A549 (cell line): Measurements from ENCODE around the gene NDUFS2. TPM values are rescaled to one million over a fixed set of nuclear protein-coding genes. Genes with fewer than 3 reads are reported as not detected.

ENCODE experiments used
- ATAC-seq, 2 experiments: fragments of 200-7000 bp in 1 of 2; fragments of >200 bp in 1 of 2; cut with Nextera tagmentation in 1 of 2; cut with Tn5 transposase in 1 of 2; 3 replicates each; pipeline versions ENCODE4 v1.8.0 to v1.9.1; 2018 to 2020; ENCODE audit warnings: mild to moderate bottlenecking in 1 of 2, moderate library complexity in 1 of 2
- CTCF ChIA-PET: fragments of 300-600 bp; sonication (Branson Sonifier 250); formaldehyde crosslinking; extraction: SDS; loops from one replicate; lab custom pipeline; 2021; ENCODE audit warnings: antibody characterized with exemption, inconsistent platforms; lab: Yijun Ruan, JAX
- POLR2A ChIA-PET: fragments of 350-600 bp; formaldehyde crosslinking; extraction: SDS; loops from one replicate; lab custom pipeline; 2021; ENCODE audit warnings: antibody characterized with exemption, inconsistent platforms; lab: Yijun Ruan, JAX
- DNase-seq, 2 experiments: peaks; one replicate each; pipeline versions ENCODE4 v3.0.0 to v3.0.0-alpha.2; 2011 to 2016; ENCODE audit warnings: low read depth in 1 of 2, low spot score in 1 of 2
- FAIRE-seq: peaks from 2 replicates; lab custom pipeline; 2011; peaks lifted over from hg19 to GRCh38; lab: Jason Lieb, UNC
- H3K27ac ChIP-seq, 2 experiments: fragments of >200 bp; sonication (Bioruptor Twin); formaldehyde crosslinking; 3 replicates each; pipeline ENCODE4 v1.5.1; 2016 to 2017
- H3K4me1 ChIP-seq: fragments of >200 bp; sonication (Bioruptor Twin); formaldehyde crosslinking; 3 replicates; pipeline ENCODE4 v1.6.1; 2016
- H3K4me2 ChIP-seq: fragments of >200 bp; sonication (Bioruptor Twin); formaldehyde crosslinking; 3 replicates; pipeline ENCODE4 v1.6.1; 2016
- H3K4me3 ChIP-seq: fragments of >200 bp; sonication (Bioruptor Twin); formaldehyde crosslinking; 3 replicates; pipeline ENCODE4 v1.5.1; 2016
- H3K9me3 ChIP-seq: fragments of >200 bp; sonication (Bioruptor Twin); formaldehyde crosslinking; 3 replicates; pipeline ENCODE4 v1.6.1; 2016
- BCL3 ChIP-seq: fragments of >200 bp; sonication (Bioruptor Twin); formaldehyde crosslinking; IDR thresholded peaks from 3 replicates; pipeline ENCODE4 v1.6.1; 2016
- CBX2 ChIP-seq: fragments of 200-600 bp; sonication (generic); IDR thresholded peaks from 2 replicates; pipeline ENCODE4 v1.6.1; 2016; ENCODE audit warnings: low read depth, mild to moderate bottlenecking, borderline replicate concordance
- CEBPB ChIP-seq, 2 experiments: fragments of >200 bp in 1 of 2; sonication (Bioruptor Twin) in 1 of 2; formaldehyde crosslinking in 1 of 2; IDR thresholded peaks; 2 replicates each; pipeline ENCODE4 v1.6.1; 2012 to 2016
- CHD4 ChIP-seq: fragments of 200-600 bp; sonication (generic); IDR thresholded peaks from 2 replicates; pipeline ENCODE4 v1.6.1; 2016; ENCODE audit warnings: antibody characterized with exemption, mild to moderate bottlenecking, borderline replicate concordance
- E2F6 ChIP-seq: IDR thresholded peaks from 2 replicates; pipeline ENCODE4 v1.6.1; 2012; ENCODE audit warnings: low read depth, borderline replicate concordance
- FOSB ChIP-seq: fragments of 250-450 bp; sonication (Bioruptor Pico); IDR thresholded peaks from 2 replicates; pipeline ENCODE4 v1.5.0; 2020; ENCODE audit warnings: mild to moderate bottlenecking, moderate library complexity
- FOSL2 ChIP-seq, 2 experiments: fragments of 450-650 bp in 1 of 2; fragments of >200 bp in 1 of 2; sonication (Bioruptor Twin) in 1 of 2; formaldehyde crosslinking; IDR thresholded peaks; 2 replicates each; pipeline versions ENCODE4 v1.5.0 to v1.6.1; 2016 to 2020; ENCODE audit warnings: mild to moderate bottlenecking in 1 of 2, moderate library complexity in 1 of 2
- FOXS1 ChIP-seq: fragments of 250-450 bp; sonication (Bioruptor Pico); IDR thresholded peaks from 2 replicates; pipeline ENCODE4 v1.5.0; 2020; ENCODE audit warnings: mild to moderate bottlenecking, moderate library complexity
- JUN ChIP-seq, 2 experiments: fragments of >200 bp; sonication (Bioruptor Twin); formaldehyde crosslinking; IDR thresholded peaks; 2 replicates in 1 of 2; 3 replicates in 1 of 2; pipeline ENCODE4 v1.6.1; 2016 to 2017
- JUNB ChIP-seq: fragments of >200 bp; sonication (Bioruptor Twin); formaldehyde crosslinking; IDR thresholded peaks from 2 replicates; pipeline ENCODE4 v1.6.1; 2016
- KDM5A ChIP-seq: fragments of 200-600 bp; sonication (generic); IDR thresholded peaks from 2 replicates; pipeline ENCODE4 v1.6.1; 2016; ENCODE audit warnings: antibody characterized with exemption, mild to moderate bottlenecking
- MAFK ChIP-seq: fragments of 450-650 bp; IDR thresholded peaks from 2 replicates; pipeline ENCODE4 v1.6.1; 2014; ENCODE audit not compliant: partially characterized antibody
- MYC ChIP-seq: IDR thresholded peaks from 2 replicates; pipeline ENCODE4 v1.6.1; 2012; ENCODE audit warnings: mild to moderate bottlenecking, inconsistent platforms, low read length, improper control_type of control experiment, borderline replicate concordance
- NPAS2 ChIP-seq: fragments of 250-450 bp; sonication (Bioruptor Pico); IDR thresholded peaks from 2 replicates; pipeline ENCODE4 v1.8.0; 2022; ENCODE audit warnings: mild to moderate bottlenecking, moderate library complexity, borderline replicate concordance
- PBX3 ChIP-seq: IDR thresholded peaks from 2 replicates; pipeline ENCODE4 v1.6.1; 2012
- PHF8 ChIP-seq: fragments of 200-600 bp; sonication (generic); IDR thresholded peaks from 2 replicates; pipeline ENCODE4 v1.6.1; 2016; ENCODE audit warnings: low read depth, mild to moderate bottlenecking, antibody characterized with exemption, moderate library complexity, borderline replicate concordance
- REST ChIP-seq: fragments of 200-600 bp; sonication (generic); IDR thresholded peaks from 2 replicates; pipeline ENCODE4 v1.6.1; 2016; ENCODE audit warnings: antibody characterized with exemption, mild to moderate bottlenecking, moderate library complexity
- RFX5 ChIP-seq: fragments of 450-650 bp; IDR thresholded peaks from 2 replicates; pipeline ENCODE4 v1.7.1; 2014; ENCODE audit warnings: antibody characterized with exemption, mild to moderate bottlenecking, moderate library complexity
- RNF2 ChIP-seq: fragments of 200-600 bp; sonication (generic); IDR thresholded peaks from 2 replicates; pipeline ENCODE4 v1.6.1; 2016; ENCODE audit warnings: low read depth, mild to moderate bottlenecking, antibody characterized with exemption, moderate library complexity, borderline replicate concordance
- SMC3 ChIP-seq: fragments of >200 bp; sonication (Bioruptor Twin); formaldehyde crosslinking; IDR thresholded peaks from 3 replicates; pipeline ENCODE4 v1.6.1; 2018; ENCODE audit warnings: inconsistent platforms
- TFCP2L1 ChIP-seq: fragments of 250-450 bp; sonication (Bioruptor Pico); IDR thresholded peaks from 2 replicates; pipeline ENCODE4 v1.5.0; 2021; ENCODE audit warnings: mild to moderate bottlenecking
- USF2 ChIP-seq: fragments of 450-650 bp; IDR thresholded peaks from 2 replicates; pipeline ENCODE4 v1.6.1; 2014; ENCODE audit warnings: antibody characterized with exemption
- ZFP36 ChIP-seq: fragments of 450-650 bp; IDR thresholded peaks from 2 replicates; pipeline ENCODE4 v1.6.1; 2014; ENCODE audit warnings: borderline replicate concordance; ENCODE audit not compliant: partially characterized antibody
- ZSCAN20 ChIP-seq: fragments of 250-450 bp; sonication (Bioruptor Pico); IDR thresholded peaks from 2 replicates; pipeline ENCODE4 v1.8.0; 2022; ENCODE audit warnings: mild to moderate bottlenecking, moderate library complexity
- WGBS: methylation state at CpG from one replicate; pipeline ENCODE4 v1.1.6; 2017; ENCODE audit errors: missing lambda C conversion rate; 5-methylcytosine and 5-hydroxymethylcytosine counted together
- polyA plus RNA-seq, 4 experiments: library from polyadenylated mRNA; depleted of rRNA in 3 of 4; stranded (reverse); fragments of >200 nt; fragmentation: RNase III in 1 of 4; extraction: RNeasy Plus Mini Kit Qiagen cat#74134 plus additional on column Dnase treatment in 1 of 4; gene quantifications; 2 replicates in 3 of 4; 3 replicates in 1 of 4; pipeline ENCODE4 v1.2.3, GENCODE V29; 2011 to 2017

The NDUFS2 gene
- polyA plus RNA-seq, 2 of the 4 experiments (the other 2 are of a cell fraction): 142 to 144 TPM

GRCh38 chr1:161195171-161195570, 7.0 kb upstream of the NDUFS2 start:
- no peak for ATAC-seq
- Histone ChIP-seq H3K27ac (no peak overlapping the region), H3K4me3 (no peak overlapping the region), H3K4me2 (no peak overlapping the region), H3K9me3 (no peaks in the 10 kb centered on the region), H3K4me1 (peaks cover 11% of the 10 kb centered on the region; the same call in 2 of the 3 replicates)
- DNase-seq: no peak
- TF ChIP-seq BCL3 (no peak), SMC3 (no peak), ZSCAN20 (CRISPR knock-in tag) (no peak), RNF2 (no peak), RFX5 (no peak), JUNB (no peak)
- CTCF ChIA-PET: interaction anchor here (1.1 to 18.8 kb wide), 5 partner anchors 9 to 188 kb away, joined by 3 to 200 read pairs (median 60); partner anchors contain the start of genes NDUFS2 and TOMM40L
- POLR2A ChIA-PET: no interaction called here
- 62% methylated on average over 4 of the region's 4 CpGs for WGBS
- FAIRE-seq: no peak

- FAIRE-seq (no peak), DNase-seq (no peak)
- POLR2A ChIA-PET: no interaction called here
These were observed 6.1 kb upstream of the NDUFS2 start for GRCh38 chr1:161196111-161196510.

More at GRCh38 chr1:161196111-161196510, 6.1 kb upstream of the NDUFS2 start:
- TF ChIP-seq FOSB (CRISPR knock-in tag) (no peak), E2F6 (no peak), NPAS2 (CRISPR knock-in tag) (no peak), CEBPB (IDR thresholded peaks at IDR 0.05) (no peak), MAFK (no peak), JUN (IDR thresholded peaks at IDR 0.05) (no peak), FOSL2 (IDR thresholded peaks at IDR 0.05) (no peak), FOSL2 (CRISPR knock-in tag; IDR thresholded peaks at IDR 0.05) (no peak), USF2 (no peak), PHF8 (no peak), TFCP2L1 (CRISPR knock-in tag) (no peak), CBX2 (no peak), FOXS1 (CRISPR knock-in tag) (no peak), PBX3 (no peak), KDM5A (no peak), MYC (no peak), CHD4 (no peak), ZFP36 (no peak), REST (no peak)
- TF ChIP-seq, all 56 proteins: peak for 0
- no peak overlapping the region for H3K27ac ChIP-seq
- no peaks in the 10 kb centered on the region for H3K9me3 ChIP-seq
- 82% methylated on average over 6 of the region's 7 CpGs for WGBS
- CTCF ChIA-PET: interaction anchor here (0.9 to 18.8 kb wide), 3 partner anchors 20 to 187 kb away, joined by 3 to 200 read pairs (median 7); partner anchors contain the start of gene PPOX
- peaks cover 15% of the 10 kb centered on the region for H3K4me1 ChIP-seq
- no peak overlapping the region for H3K4me2 ChIP-seq
- H3K4me3 ChIP-seq: no peak overlapping the region
- ATAC-seq: no peak
